KMS-11 (cell line): ENCODE results near the gene PKD1.

Source experiments
- H2AFZ ChIP-seq: fragments of 200-600 bp; sonication (generic); 2 replicates; pipeline ENCODE4 v1.6.1; 2016; ENCODE audit warnings: antibody characterized with exemption, mixed run types, low read depth
- H3K27ac ChIP-seq: fragments of 200-600 bp; sonication (generic); 2 replicates; pipeline ENCODE4 v1.6.1; 2016; ENCODE audit warnings: mild to moderate bottlenecking, mixed run types
- H3K27me3 ChIP-seq: fragments of 200-600 bp; sonication (generic); 2 replicates; pipeline ENCODE4 v1.6.1; 2017; ENCODE audit warnings: mild to moderate bottlenecking, low read depth, mixed run types, moderate library complexity; ENCODE audit not compliant: insufficient read depth
- H3K36me3 ChIP-seq: fragments of 200-600 bp; sonication (generic); 2 replicates; pipeline ENCODE4 v1.6.1; 2017; ENCODE audit warnings: mild to moderate bottlenecking, mixed run types; ENCODE audit not compliant: insufficient read depth
- H3K4me1 ChIP-seq: fragments of 200-600 bp; sonication (generic); 2 replicates; pipeline ENCODE4 v1.6.1; 2016; ENCODE audit warnings: mild to moderate bottlenecking, low read depth, mixed run types; ENCODE audit not compliant: poor library complexity, severe bottlenecking
- H3K4me2 ChIP-seq: fragments of 200-600 bp; sonication (generic); 2 replicates; pipeline ENCODE4 v1.7.0; 2016; ENCODE audit warnings: mild to moderate bottlenecking, mixed run types
- H3K4me3 ChIP-seq: fragments of 200-600 bp; sonication (generic); IDR thresholded peaks from 2 replicates; pipeline ENCODE4 v1.6.1; 2017; ENCODE audit warnings: low read depth, low read length, mixed read lengths; ENCODE audit not compliant: insufficient read depth
- H3K79me2 ChIP-seq: fragments of 200-600 bp; sonication (generic); 2 replicates; pipeline ENCODE4 v1.6.1; 2016; ENCODE audit warnings: low read depth, mixed run types; ENCODE audit not compliant: insufficient read depth
- H3K9ac ChIP-seq: fragments of 200-600 bp; sonication (generic); 2 replicates; pipeline ENCODE4 v1.6.1; 2016; ENCODE audit warnings: mild to moderate bottlenecking, mixed run types
- H4K20me1 ChIP-seq: fragments of 200-600 bp; sonication (generic); 2 replicates; pipeline ENCODE4 v1.6.1; 2016; ENCODE audit warnings: mild to moderate bottlenecking, mixed run types; ENCODE audit not compliant: insufficient read depth
- CTCF ChIP-seq: fragments of 200-600 bp; sonication (generic); conservative IDR thresholded peaks from 2 replicates; pipeline ENCODE4 v1.6.1; 2017; ENCODE audit warnings: low read depth, mild to moderate bottlenecking, antibody characterized with exemption, low read length, moderate library complexity, mixed read lengths

Gene PKD1

DNA sequence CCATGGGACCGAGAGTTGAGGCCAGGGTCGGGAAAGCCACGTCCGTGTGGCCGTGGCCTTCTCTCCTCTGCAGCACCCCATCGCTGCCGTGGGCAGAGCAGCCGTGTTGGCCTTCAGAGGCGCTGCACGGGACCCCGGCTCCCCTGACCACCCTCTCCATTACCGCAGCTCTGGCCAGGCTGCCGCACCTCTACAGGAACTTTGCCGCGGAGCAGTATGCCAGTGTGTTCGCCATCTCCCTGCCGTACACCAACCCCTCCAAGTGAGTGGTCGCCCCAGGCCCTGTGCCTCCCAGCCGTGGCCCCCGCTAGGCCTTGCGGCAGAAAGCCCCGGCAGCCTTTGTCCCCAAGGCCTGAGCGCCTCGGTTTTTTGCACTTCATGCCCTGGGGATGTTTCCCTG, 60.1 kb downstream of the PKD1 start:
- Histone ChIP-seq H2AFZ (no peak overlapping the region), H3K79me2 (no peaks in the 10 kb centered on the region), H3K9ac (no peak overlapping the region), H3K4me2 (no peak overlapping the region), H4K20me1 (no peaks in the 10 kb centered on the region), H3K27me3 (no peaks in the 10 kb centered on the region), H3K36me3 (no peaks in the 10 kb centered on the region), H3K4me1 (no peaks in the 10 kb centered on the region), H3K4me3 (no peak overlapping the region), H3K27ac (no peak overlapping the region)
- no peak for TF ChIP-seq CTCF

DNA sequence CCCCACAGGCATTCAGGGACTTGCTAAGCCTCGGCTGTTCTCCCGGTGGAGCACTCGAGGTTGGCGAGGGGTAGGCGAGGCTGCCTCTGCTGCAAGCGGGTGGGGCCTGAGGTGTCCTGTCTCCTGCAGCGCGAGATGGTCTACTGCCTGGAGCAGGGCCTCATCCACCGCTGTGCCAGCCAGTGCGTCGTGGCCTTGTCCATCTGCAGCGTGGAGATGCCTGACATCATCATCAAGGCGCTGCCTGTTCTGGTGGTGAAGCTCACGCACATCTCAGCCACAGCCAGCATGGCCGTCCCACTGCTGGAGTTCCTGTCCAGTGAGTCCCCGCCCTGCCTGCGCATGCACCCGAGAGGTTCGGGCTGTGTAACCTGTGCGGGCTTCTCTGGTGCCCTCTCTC, 61.6 kb downstream of the PKD1 start:
- Histone ChIP-seq H2AFZ (no peak overlapping the region), H4K20me1 (no peaks in the 10 kb centered on the region), H3K4me2 (no peak overlapping the region), H3K79me2 (no peaks in the 10 kb centered on the region), H3K9ac (no peak overlapping the region), H3K27ac (no peak overlapping the region), H3K27me3 (no peaks in the 10 kb centered on the region), H3K36me3 (no peaks in the 10 kb centered on the region), H3K4me1 (no peaks in the 10 kb centered on the region), H3K4me3 (no peak overlapping the region)
- no peak for TF ChIP-seq CTCF

- no peak for TF ChIP-seq CTCF
- Histone ChIP-seq H3K4me1 (no peaks in the 10 kb centered on the region), H3K4me2 (no peak overlapping the region), H3K27me3 (no peaks in the 10 kb centered on the region), H4K20me1 (no peaks in the 10 kb centered on the region), H2AFZ (no peak overlapping the region), H3K79me2 (no peaks in the 10 kb centered on the region), H3K36me3 (no peaks in the 10 kb centered on the region), H3K27ac (no peak overlapping the region), H3K4me3 (no peak overlapping the region), H3K9ac (no peak overlapping the region)
Observed at GRCh38 chr16:2072926-2073325, 62.8 kb downstream of the PKD1 start.

DNA sequence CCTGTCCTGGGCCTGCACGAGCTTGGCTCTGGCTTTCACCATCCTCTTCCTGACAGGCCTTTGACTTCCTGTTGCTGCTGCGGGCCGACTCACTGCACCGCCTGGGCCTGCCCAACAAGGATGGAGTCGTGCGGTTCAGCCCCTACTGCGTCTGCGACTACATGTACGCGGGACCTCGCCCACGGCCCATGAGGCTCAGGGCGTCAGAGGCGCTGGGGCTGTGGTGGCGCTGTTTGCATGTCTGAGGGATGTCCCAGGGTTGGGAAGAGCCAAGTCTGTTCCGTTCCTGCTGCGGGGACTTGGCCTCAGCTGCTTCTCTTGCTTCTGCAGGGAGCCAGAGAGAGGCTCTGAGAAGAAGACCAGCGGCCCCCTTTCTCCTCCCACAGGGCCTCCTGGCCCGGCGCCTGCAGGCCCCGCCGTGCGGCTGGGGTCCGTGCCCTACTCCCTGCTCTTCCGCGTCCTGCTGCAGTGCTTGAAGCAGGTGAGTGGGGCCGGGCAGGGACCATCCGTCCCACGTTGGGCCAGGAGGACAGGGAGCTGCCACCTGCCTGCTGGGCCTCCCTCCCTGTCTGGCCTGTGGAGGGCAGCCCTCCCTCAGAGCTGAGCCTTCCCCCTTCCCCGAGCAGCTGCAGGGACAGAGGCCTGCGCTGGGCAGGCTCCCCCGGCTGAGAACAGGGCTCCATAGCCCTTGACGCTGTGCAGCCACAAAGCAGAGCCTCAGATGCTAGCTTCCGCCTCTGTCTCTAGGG, 64.1 kb downstream of the PKD1 start:
- Histone ChIP-seq H3K27me3 (no peaks in the 10 kb centered on the region), H3K4me3 (no peak overlapping the region), H3K36me3 (no peaks in the 10 kb centered on the region), H3K27ac (no peak overlapping the region), H3K4me1 (no peaks in the 10 kb centered on the region), H3K4me2 (no peak overlapping the region), H3K9ac (no peak overlapping the region), H3K79me2 (no peaks in the 10 kb centered on the region), H2AFZ (no peak overlapping the region), H4K20me1 (no peaks in the 10 kb centered on the region)
- TF ChIP-seq CTCF: no peak
